ENCODE data around the gene AKR1B15. TPM values are rescaled to one million over a fixed set of nuclear protein-coding genes. Genes with fewer than 3 reads are reported as not detected.

AKR1B15 gene
- polyA plus RNA-seq, 2 of the 4 experiments (the other 2 are of a cell fraction): 17.9 to 24.7 TPM

- TF ChIP-seq SREBF2 (IDR thresholded peaks at IDR 0.05): no peak
- TF ChIP-seq HDAC2 (IDR thresholded peaks at IDR 0.05): no peak
- TF ChIP-seq NFE2L2 (conservative IDR thresholded peaks at IDR 0.05; ENCODE audit: low read length): no peak
- no peak for TF ChIP-seq CHD4 (IDR thresholded peaks at IDR 0.05; ENCODE audit: borderline replicate concordance)
- TF ChIP-seq GATA3 (IDR thresholded peaks at IDR 0.05; ENCODE audit: borderline replicate concordance): peak; percentile 39; the same call in 1 of the 2 replicates
- no peak for TF ChIP-seq E2F6 (IDR thresholded peaks at IDR 0.05; ENCODE audit: borderline replicate concordance, low read depth)
- no peak for TF ChIP-seq MAFK (IDR thresholded peaks at IDR 0.05; ENCODE audit: partially characterized antibody)
- TF ChIP-seq SMC3 (IDR thresholded peaks at IDR 0.05): 0 out of 3 replicates have a peak, but pooled peaks have one; percentile 16
- TF ChIP-seq MAZ (IDR thresholded peaks at IDR 0.05; ENCODE audit: borderline replicate concordance, low read depth, low read length): no peak
- TF ChIP-seq FOXS1 (CRISPR knock-in tag; IDR thresholded peaks at IDR 0.05): no peak
- TF ChIP-seq HOXB5 (CRISPR knock-in tag; IDR thresholded peaks at IDR 0.05): no peak
- peak; percentile 93; the same call in 1 of the 2 replicates for TF ChIP-seq HOXA7 (CRISPR knock-in tag; IDR thresholded peaks at IDR 0.05)
- TF ChIP-seq ZC3H11A (IDR thresholded peaks at IDR 0.05): no peak
- TF ChIP-seq FOSB (CRISPR knock-in tag; IDR thresholded peaks at IDR 0.05): 0 out of 2 replicates have a peak, but pooled peaks have one; percentile 91
- no peak; the same call in 1 of the 2 replicates for TF ChIP-seq TP53 (CRISPR knock-in tag; IDR thresholded peaks at IDR 0.05)
- TF ChIP-seq USF2 (IDR thresholded peaks at IDR 0.05): peak; percentile 31; the same call in 1 of the 2 replicates
- no peak for TF ChIP-seq RNF2 (IDR thresholded peaks at IDR 0.05; ENCODE audit: borderline replicate concordance, low read depth)
- 0 out of 3 replicates have a peak, but pooled peaks have one; percentile 19 for TF ChIP-seq BCL3 (IDR thresholded peaks at IDR 0.05)
- TF ChIP-seq ATOH8 (CRISPR knock-in tag; IDR thresholded peaks at IDR 0.05; ENCODE audit: low read depth): no peak
- no peak for TF ChIP-seq KDM1A (IDR thresholded peaks at IDR 0.05; ENCODE audit: low read depth)
Observed at GRCh38 chr7:134542195-134542771, 6.6 kb upstream of the AKR1B15 start (continued).

- Histone ChIP-seq H3K4me1 (peaks cover 85% of the 10 kb centered on the region), H3K4me2 (no peak overlapping the region), H3K27ac (peak overlapping the region; percentile 79 to 86; a peak in 5 of 6 replicates), H3K9me3 (no peaks in the 10 kb centered on the region), H3K4me3 (no peak overlapping the region)
- no peak for ATAC-seq
- no peak for TF ChIP-seq HOXB13 (CRISPR knock-in tag; IDR thresholded peaks at IDR 0.05; ENCODE audit: low read depth)
- no peak for TF ChIP-seq ELK1 (IDR thresholded peaks at IDR 0.05; ENCODE audit: low read depth, low read length)
- peak; percentile 79 to 93 for TF ChIP-seq CEBPB (IDR thresholded peaks at IDR 0.05)
- 75% methylated on average over 4 of the region's 4 CpGs for WGBS (ENCODE audit: missing lambda C conversion rate)
- no peak for FAIRE-seq
- ChIA-PET CTCF (interaction anchor here (0.7 to 31.0 kb wide), 5 partner anchors 17 to 112 kb away, joined by 4 to 914 read pairs (median 54); partner anchors contain the start of gene AKR1B10), POLR2A (no interaction called here)
- no peak for DNase-seq (ENCODE audit: low read depth in 1 of 2, low spot score in 1 of 2)
Observed at GRCh38 chr7:134545380-134545779, 3.5 kb upstream of the AKR1B15 start.
